ENCODE data around the gene BAIAP3. TPM values are rescaled to one million over a fixed set of nuclear protein-coding genes. Genes with fewer than 3 reads are reported as not detected.

BAIAP3 gene
- total RNA-seq, 1 donor from 2014 or later = 2.3 TPM

GRCh38 chr16:1378804-1379303, 45.4 kb downstream of the BAIAP3 start:
- peaks cover 14% of the 10 kb centered on the region for H3K27me3 Mint-ChIP-seq (ENCODE audit: low read depth)
- H3K4me3 Mint-ChIP-seq = peak overlapping the region; percentile 69
- H3K4me1 Mint-ChIP-seq = peaks cover 15% of the 10 kb centered on the region
- no peaks in the 10 kb centered on the region for H3K9me3 Mint-ChIP-seq
- peak overlapping the region; percentile 71 for H3K27ac Mint-ChIP-seq
- TF ChIP-seq CTCF (IDR thresholded peaks at IDR 0.05; ENCODE audit: unreplicated experiment) = no peak
- peak in 1 of 2 experiments; percentile 48 for DNase-seq (ENCODE audit: low spot score in 2 of 2, unreplicated experiment in 2 of 2)
- peaks cover 6% of the 10 kb centered on the region for H3K36me3 Mint-ChIP-seq

GRCh38 chr16:1379304-1380076, 46.0 kb downstream of the BAIAP3 start:
- Mint-ChIP-seq H3K4me3 (peak overlapping the region; percentile 78), H3K9me3 (no peaks in the 10 kb centered on the region), H3K36me3 (peaks cover 4% of the 10 kb centered on the region), H3K4me1 (peaks cover 15% of the 10 kb centered on the region), H3K27ac (no peak overlapping the region), H3K27me3 (ENCODE audit: low read depth) (peaks cover 14% of the 10 kb centered on the region)
- DNase-seq (ENCODE audit: low spot score in 2 of 2, unreplicated experiment in 2 of 2) = peak; percentile 63 to 79
- TF ChIP-seq CTCF (IDR thresholded peaks at IDR 0.05; ENCODE audit: unreplicated experiment) = no peak

- Mint-ChIP-seq H3K27ac (peak overlapping the region; percentile 34), H3K36me3 (peaks cover 7% of the 10 kb centered on the region), H3K9me3 (no peaks in the 10 kb centered on the region), H3K4me3 (peak overlapping the region; percentile 78), H3K27me3 (ENCODE audit: low read depth) (peaks cover 14% of the 10 kb centered on the region), H3K4me1 (peaks cover 15% of the 10 kb centered on the region)
- DNase-seq (ENCODE audit: low spot score in 2 of 2, unreplicated experiment in 2 of 2) = no peak
- TF ChIP-seq CTCF (IDR thresholded peaks at IDR 0.05; ENCODE audit: unreplicated experiment) = no peak
Observed at GRCh38 chr16:1380195-1380594, 46.8 kb downstream of the BAIAP3 start.

- Mint-ChIP-seq H3K4me3 (no peak overlapping the region), H3K27me3 (ENCODE audit: low read depth) (peaks cover 14% of the 10 kb centered on the region), H3K36me3 (peaks cover 7% of the 10 kb centered on the region), H3K9me3 (no peaks in the 10 kb centered on the region), H3K27ac (no peak overlapping the region), H3K4me1 (peaks cover 15% of the 10 kb centered on the region)
- DNase-seq (ENCODE audit: low spot score in 2 of 2, unreplicated experiment in 2 of 2) = no peak
- TF ChIP-seq CTCF (IDR thresholded peaks at IDR 0.05; ENCODE audit: unreplicated experiment) = no peak
Observed at GRCh38 chr16:1381612-1382406, 48.4 kb downstream of the BAIAP3 start.

- DNase-seq (ENCODE audit: low spot score in 2 of 2, unreplicated experiment in 2 of 2) = no peak
- H3K36me3 Mint-ChIP-seq = peaks cover 7% of the 10 kb centered on the region
- H3K4me1 Mint-ChIP-seq = peaks cover 9% of the 10 kb centered on the region
- H3K27ac Mint-ChIP-seq = no peak overlapping the region
- H3K4me3 Mint-ChIP-seq = no peak overlapping the region
- TF ChIP-seq CTCF (IDR thresholded peaks at IDR 0.05; ENCODE audit: unreplicated experiment) = no peak
- peaks cover 9% of the 10 kb centered on the region for H3K27me3 Mint-ChIP-seq (ENCODE audit: low read depth)
- H3K9me3 Mint-ChIP-seq = no peaks in the 10 kb centered on the region
Observed at GRCh38 chr16:1383556-1383955, 50.1 kb downstream of the BAIAP3 start.

All from mesothelial cell of epicardium (in vitro differentiated cells).